SK-MEL-5 (cell line): Measurements from ENCODE around the gene PRKCZ. TPM values are rescaled to one million over a fixed set of nuclear protein-coding genes. Genes with fewer than 3 reads are reported as not detected.
A peak's percentile ranks its signal among the peaks of the same experiment; 100 is the strongest.

ENCODE experiments used
- DNase-seq: peaks from one replicate; pipeline ENCODE4 v3.0.0-alpha.2; 2016; ENCODE audit warnings: low read depth, low spot score
- in situ Hi-C: cut with HindIII; loops from 2 replicates; pipeline ENCODE4 v1.10.0; 2016; ENCODE audit warnings: low sequenced_read_pairs, high pct_unique_total_duplicates, low pct_unique_long_range_greater_than_20kb
- total RNA-seq: library from RNA; depleted of rRNA; stranded (reverse); fragments of >200 nt; shearing (Covaris generic); gene quantifications from 2 replicates; pipeline ENCODE4 v1.2.3, GENCODE V29; 2014

The PRKCZ gene
- total RNA-seq, 1 experiment from 2014 or later: 19.8 TPM

GRCh38 chr1:2148691-2149090 lies 98.5 kb downstream of the PRKCZ start:
- no peak for DNase-seq
- in situ Hi-C loops: no loop called here

DNA sequence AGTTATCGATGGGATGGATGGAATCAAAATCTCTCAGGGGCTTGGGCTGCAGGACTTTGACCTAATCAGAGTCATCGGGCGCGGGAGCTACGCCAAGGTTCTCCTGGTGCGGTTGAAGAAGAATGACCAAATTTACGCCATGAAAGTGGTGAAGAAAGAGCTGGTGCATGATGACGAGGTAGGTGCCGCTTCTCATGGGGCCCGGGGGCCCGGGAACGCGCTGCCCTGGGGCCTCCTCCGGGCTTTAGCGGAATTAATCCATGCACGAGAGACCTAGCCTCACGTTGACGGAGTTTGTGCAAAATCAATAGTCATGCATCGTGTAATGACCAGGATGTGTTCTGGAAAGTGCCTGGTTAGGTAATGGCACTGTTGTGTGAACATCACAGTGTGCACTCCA lies 100.6 kb downstream of the PRKCZ start:
- DNase-seq: no peak
- in situ Hi-C loops: no loop called here

- in situ Hi-C loops: no loop called here
- no peak for DNase-seq
Observed at GRCh38 chr1:2151252-2151651, 101.0 kb downstream of the PRKCZ start.

GRCh38 chr1:2151911-2152310 lies 101.7 kb downstream of the PRKCZ start:
- in situ Hi-C loops: no loop called here
- no peak for DNase-seq

DNA sequence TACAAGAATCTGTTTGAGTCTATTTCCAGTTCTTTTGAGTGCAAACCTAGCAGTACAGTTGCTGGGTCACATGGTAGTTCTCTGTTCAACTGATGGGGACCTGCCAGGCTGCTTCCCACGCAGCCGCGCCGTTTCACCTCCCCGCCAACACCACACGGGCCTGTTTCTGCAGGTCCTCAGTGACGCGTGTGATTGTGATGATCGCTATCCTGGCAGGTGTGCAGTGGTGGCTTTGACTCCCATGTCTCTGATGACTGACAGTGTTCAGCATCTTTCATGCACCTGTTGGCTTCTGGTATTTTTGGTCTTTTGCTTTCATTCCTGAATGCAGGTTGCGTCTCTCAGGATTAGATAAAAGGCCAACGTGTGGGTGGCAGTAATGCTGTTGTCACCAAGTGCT lies 102.7 kb downstream of the PRKCZ start:
- in situ Hi-C loops: no loop called here
- no peak for DNase-seq

GRCh38 chr1:2154022-2154421 lies 103.8 kb downstream of the PRKCZ start:
- in situ Hi-C loops: no loop called here
- no peak for DNase-seq

GRCh38 chr1:2155147-2155598 lies 105.0 kb downstream of the PRKCZ start:
- in situ Hi-C loops: no loop called here
- no peak for DNase-seq

- no peak for DNase-seq
- in situ Hi-C loops: no loop called here
Observed at GRCh38 chr1:2155788-2156187, 105.6 kb downstream of the PRKCZ start.

DNA sequence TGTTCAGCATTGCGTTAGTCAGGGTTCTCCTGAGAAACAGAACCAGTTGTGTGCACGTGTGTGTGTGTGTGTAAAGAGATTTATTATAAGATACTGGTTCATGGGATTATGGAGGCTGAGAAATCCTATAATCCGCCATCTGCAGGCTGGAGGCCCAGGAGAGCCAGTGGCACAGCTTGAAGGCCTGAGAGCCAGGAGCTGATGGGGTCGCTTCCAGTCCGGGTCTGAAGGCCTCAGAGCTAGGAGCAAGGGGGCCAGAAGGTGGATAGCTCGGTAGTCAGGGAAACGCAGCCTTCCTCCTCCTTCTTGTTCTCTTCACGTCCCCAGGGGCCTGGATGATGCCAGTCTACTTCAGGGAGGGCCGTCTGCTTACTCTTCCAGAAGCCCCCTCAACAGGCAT lies 106.7 kb downstream of the PRKCZ start:
- no peak for DNase-seq
- in situ Hi-C loops: no loop called here

DNA sequence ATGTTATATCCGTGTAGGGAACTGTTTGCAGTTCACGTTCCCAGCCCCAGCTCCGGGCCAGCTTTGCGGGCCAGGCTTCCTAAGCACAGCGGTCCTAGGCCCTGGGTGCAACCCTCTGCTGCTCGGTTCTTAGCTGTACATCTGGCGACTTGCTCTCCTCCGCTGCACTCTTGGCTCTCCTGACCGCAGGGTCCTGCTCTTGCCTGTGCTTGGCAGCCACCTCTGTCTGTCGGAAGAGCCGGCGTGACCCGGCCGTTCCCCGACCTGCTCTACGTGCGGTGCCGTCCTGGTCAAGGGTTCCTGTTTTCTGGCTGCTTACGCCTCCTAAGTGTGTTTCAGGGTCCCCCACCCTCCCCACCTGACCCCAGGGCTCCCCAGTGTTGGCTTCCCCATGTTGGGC lies 107.6 kb downstream of the PRKCZ start:
- DNase-seq: no peak
- in situ Hi-C loops: no loop called here

DNA sequence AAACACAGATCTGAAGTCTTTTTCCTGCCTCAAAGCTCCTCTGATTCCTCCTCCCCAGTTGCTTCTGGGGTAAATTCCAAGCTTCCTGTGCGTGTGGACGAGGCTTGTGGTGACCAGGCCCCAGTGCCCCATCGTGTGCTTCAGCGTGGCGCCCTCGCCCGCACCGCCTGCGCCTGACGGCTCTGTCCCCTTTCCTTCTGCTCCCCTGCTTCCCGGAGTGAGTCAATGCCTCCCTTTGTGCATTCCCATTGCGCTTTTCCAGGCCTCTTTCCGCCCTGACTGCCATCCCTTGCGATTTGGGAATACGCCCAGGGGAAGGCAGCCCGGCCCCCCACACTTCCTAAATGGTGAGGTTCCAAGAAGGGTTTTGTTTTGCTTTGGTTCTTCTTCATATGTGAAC lies 108.1 kb downstream of the PRKCZ start:
- in situ Hi-C loops: no loop called here
- no peak for DNase-seq

DNA sequence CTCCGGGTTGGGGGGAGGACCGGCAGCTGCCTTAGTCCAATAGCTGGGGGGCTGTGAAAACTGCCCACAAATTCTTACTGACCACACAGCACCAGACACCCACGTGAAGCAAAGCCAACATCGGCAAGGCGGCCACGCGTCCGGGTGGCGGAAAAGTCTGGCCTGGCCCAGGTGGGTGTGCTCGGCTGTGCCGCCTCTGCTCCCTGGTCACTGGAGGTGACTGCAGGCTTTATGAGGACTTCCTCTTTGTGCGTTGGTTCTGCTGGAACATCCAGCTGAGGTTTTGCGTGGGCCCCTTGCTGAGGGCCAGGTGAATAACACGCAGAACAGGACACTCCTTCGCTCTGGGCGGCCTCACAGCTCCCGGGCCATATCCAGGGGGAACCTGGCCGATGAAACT lies 108.9 kb downstream of the PRKCZ start:
- no peak for DNase-seq
- in situ Hi-C loops: no loop called here

DNA sequence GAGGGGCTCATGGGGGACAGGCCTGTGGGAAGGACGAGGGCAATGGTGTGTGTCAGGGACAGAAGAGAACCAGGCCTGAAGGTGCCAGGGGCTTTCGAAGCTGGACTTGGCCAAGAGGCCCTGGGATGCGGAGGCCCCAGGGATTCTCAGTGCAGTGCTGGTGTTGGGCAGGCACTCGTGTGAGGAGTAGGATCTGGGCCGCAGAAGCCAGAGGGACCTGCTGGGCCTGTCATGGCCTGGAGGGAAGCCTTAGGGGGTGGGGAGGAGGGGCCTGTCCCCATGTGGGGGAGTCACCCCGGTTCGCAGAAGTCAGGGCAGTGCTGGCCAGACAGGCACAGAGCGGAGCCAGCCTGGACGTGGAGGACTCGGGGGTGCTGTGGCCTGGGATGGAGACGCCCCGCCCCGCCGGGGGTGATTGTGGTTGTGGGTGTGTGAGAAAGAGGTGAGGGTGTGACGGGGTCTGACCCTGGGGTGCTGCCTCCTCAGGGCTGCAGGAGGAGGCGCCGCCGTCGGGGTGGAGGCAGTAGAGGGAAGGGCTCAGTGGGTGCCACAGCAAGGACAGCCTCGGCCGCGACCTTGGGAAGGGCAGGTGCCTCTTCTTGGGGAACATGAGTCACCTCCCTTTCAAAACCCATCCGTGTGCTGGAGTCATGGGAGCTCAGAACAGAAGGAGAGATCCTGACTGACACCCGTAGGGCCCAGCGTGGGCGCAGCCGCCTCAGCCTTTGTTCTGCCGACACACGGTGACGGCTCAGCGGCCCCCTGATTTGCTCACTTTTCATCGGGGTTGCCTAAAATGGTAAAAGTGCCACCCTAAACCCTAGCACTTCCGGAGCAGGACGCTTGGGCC lies 110.5 kb downstream of the PRKCZ start:
- in situ Hi-C loops: no loop called here
- no peak for DNase-seq

DNA sequence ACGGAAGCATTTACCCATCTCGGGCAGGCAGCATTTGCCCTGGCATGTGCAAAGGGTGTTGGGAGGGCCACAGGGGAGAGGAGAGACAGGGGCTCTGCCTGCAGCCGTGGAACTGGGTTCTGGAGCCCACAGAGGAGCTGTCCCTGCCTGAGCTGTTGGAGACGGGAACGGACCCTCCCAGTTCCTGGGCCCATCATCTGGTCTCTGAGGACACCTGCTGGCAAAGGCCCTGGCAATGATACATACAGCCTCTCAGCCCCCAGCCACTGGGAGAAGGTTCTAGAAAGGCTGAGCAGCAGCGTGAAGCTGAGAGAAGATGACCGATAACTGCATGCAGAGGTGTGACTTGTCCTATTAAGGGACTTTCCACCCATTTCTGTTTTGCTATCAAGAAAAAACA lies 113.0 kb downstream of the PRKCZ start:
- DNase-seq: no peak
- in situ Hi-C loops: no loop called here

- in situ Hi-C loops: no loop called here
- DNase-seq: no peak
Observed at GRCh38 chr1:2165646-2166045, 115.4 kb downstream of the PRKCZ start.

GRCh38 chr1:2166254-2166653 lies 116.0 kb downstream of the PRKCZ start:
- DNase-seq: peak; percentile 30
- in situ Hi-C loops: no loop called here

GRCh38 chr1:2166695-2167094 lies 116.5 kb downstream of the PRKCZ start:
- DNase-seq: no peak
- in situ Hi-C loops: no loop called here

- DNase-seq: no peak
- in situ Hi-C loops: no loop called here
Observed at GRCh38 chr1:2168090-2168489, 117.9 kb downstream of the PRKCZ start.

DNA sequence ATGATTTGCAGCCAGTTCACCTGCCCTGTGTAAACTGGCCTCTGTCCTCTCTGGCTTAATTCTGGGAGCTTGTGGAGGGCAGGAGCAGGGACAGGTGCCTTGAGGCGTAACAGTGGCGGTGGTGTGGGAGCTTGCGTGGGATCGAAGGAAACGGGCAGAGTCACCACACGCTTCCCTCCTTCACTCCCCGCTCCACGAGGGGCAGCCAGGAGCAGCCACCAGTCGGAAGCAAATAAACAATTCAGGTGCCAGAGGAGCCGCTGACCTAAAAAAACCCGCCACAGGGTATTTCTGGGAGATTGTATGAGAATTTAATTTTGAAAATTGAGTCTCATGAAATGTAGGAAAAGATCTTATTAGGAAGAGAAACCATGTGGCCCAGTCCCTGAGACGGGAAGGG lies 118.3 kb downstream of the PRKCZ start:
- no peak for DNase-seq
- in situ Hi-C loops: no loop called here
